Mesenteric fat pad (tissue), 1 donor: Measurements from ENCODE around the gene A4GALT. TPM values are rescaled to one million over a fixed set of nuclear protein-coding genes. Genes with fewer than 3 reads are reported as not detected.
"Not testable (repeated sequence)": the region's sequence is repeated elsewhere in the genome, so short reads cannot be mapped to it uniquely, and the experiment has no call there.

Experiments used
- DNase-seq: peaks from one replicate; pipeline ENCODE4 v3.0.0-alpha.2; 2020; ENCODE audit warnings: low spot score
- total RNA-seq: library from RNA; stranded (reverse); fragmentation: NEBNext Ultra II Directional; extraction: Animal tissue kit (Norgen Biotek cat#: 25700); gene quantifications from one replicate; pipeline ENCODE4 v1.2.1, GENCODE V29; 2021
- donor health status: DM: yes; HTN: yes; CAD: no.

Gene A4GALT
- total RNA-seq, 1 donor from 2014 or later: 42.1 TPM

DNA sequence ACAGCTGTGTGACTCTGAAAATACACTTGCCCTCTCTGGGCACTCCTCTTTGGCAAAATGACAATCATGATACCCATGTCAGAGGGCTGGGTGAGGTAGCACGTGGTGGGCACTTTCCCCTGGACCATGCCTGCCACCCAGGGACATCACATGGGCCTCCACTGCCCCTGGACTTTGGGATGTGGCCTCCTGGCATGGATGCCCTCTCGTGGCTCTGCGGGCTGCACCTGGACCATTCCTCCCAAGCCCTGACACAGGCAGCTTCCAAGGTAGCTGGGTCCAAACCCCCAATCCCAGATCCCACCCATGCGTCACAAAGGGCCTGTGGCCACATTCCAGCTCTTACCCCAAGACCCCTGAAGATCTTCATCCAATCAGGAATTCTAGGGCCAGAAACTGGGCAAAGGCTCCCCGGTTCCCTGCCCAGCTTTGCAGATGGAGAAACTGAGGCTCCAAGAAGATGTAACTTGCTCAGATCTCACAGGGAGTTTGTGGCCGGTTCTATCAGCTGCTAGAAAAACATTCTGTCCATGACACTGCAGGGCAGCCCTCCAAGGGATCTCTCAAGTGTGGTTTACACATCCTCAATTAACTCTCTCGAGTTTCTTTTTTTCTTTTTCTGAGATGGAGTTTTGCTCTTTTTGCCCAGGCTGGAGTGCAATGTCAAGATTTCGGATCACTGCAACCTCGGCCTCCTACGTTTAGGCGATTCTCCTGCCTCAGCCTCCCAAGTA is 36.0 kb downstream of the A4GALT start:
- DNase-seq: no peak

DNA sequence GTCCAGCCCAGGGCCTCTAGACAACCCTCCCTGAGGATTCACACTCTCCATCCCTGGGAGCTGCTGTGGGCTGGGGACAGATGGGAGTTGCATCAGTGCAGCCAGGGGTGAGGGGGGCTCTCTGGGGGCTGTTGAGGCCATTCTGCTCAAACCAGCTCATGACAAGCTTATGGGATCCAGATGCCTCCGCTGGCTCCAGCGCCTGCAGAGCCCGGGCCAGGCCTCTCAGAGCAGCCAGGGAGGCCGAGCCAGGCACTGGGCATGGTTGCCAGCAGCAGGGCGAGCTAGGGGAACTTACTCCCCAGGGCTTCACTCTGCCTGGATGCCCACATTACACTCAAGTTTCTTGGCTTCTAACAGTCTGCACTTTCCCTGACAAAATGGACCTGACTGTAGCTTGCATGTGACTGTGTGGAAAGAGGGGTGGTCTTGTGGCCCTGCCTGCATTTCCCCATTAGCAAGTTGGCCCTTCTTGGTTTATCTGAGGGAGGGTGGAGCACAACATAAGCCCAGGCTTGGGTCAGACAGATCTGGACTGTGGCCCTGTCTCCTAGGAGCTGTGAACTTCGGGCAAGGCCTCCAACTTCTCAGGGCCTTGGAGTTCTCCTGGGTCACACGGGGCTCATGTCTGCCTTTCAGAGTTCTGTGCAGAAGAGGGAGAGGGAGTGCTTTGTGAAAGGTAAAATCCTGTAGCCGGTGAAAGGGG is 36.9 kb downstream of the A4GALT start:
- DNase-seq: no peak

DNA sequence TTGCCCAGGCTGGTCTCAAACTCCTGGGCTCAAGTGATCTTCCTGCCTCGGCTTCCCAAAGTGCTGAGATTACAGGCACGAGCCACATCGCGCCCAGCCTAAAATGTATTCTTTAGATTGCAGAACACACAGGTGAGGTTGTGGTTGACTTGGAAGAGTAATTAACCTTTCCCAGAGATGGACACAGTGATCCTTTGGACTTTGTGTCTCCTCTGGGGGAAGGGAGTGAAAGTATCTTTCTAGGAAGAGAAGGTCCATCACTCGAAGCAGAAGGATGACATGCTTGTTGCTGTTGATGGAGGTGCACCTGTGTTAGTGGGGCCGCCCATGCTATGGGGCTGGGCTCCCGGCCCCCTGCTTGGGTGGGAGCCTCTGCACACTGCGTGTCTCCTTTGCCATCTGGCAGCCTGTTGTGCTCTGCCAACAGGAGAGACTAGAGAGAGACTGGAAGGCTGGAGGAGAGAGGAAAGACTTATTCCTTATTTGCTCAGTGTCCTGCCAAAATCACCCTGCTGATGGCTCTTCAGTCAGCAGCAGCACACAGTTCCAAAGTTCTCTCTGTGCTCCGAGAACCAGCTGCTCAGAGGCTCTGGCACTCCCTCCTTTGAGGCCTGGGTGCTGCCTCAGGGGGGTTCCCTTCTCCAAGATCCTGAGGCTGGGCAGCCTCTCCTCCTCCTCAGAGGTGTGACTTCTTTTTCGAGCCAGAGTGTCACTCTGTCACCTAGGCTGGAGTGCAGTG is 38.4 kb downstream of the A4GALT start:
- DNase-seq: no peak

DNA sequence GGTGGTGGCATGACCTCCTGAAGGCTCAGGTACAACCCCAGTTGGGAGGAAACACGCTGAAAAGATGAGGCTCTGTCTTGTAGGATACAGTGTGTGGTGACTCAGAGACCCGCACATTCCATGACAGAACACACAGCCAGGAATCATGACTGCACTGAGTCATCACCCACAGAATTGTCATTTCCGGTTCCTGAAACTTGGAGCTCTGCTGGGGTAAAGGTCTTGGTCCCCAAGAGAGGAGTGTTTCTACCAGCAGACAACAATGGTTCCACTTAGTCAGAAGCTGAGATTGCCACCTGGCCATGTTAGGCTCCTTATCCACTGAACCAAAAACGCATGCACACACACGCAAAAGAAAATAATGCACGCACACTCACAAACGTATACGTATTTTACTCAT is 40.0 kb downstream of the A4GALT start:
- DNase-seq: no peak

DNA sequence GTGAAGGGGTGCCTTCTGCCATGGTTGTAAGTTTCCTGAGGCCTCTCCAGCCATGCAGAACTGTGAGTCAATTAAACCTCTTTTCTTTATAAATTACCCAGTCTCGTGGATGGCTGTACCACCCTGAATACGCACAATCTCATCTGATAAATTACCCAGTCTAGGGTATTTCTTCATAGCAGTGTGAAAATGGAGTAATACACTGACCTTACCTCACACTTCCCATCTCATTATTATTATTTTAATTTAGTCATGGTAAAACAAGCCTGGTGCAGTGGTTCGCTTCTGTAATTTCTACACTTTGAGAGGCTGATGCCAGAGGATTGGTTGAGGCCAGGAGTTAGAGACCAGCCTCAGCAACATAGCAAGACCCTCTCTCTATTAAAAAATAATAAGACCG is 41.0 kb downstream of the A4GALT start:
- no peak for DNase-seq

DNA sequence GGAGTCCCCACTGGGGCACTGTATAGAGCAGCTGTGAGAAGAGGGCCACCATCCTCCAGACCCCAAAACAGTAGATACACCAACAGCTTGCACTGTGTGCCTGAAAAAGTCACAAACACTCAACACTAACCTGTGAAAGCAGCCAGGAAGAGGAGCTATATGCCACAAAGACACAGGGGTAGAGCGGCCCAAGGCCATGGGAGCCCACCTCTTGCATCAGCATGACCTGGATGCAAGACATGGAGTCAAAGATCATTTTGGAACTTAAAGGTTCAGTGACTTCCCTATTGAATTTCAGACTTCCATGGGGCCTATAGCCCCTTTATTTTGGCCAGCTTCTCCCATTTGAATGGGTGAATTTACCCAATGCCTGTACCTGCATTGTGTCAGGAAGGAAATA is 41.8 kb downstream of the A4GALT start:
- DNase-seq: no peak

DNA sequence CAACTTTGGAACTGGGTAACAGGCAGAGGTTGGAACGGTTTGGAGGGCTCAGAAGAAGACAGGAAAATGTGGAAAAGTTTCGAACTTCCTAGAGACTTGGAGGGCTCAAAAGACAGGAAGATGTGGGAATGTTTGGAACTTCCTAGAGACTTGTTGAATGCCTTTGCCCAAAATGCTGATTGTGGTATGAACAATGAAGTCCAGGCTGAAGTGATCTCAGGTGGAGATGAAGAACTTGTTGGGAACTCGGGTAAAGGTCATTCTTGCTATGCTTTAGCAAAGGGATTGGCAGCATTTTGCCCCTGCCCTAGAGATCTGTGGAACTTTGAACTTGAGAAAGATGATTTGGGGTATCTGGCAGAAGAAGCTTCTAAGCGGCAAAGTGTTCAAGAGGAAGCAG is 42.7 kb downstream of the A4GALT start:
- not testable (repeated sequence) for DNase-seq

DNA sequence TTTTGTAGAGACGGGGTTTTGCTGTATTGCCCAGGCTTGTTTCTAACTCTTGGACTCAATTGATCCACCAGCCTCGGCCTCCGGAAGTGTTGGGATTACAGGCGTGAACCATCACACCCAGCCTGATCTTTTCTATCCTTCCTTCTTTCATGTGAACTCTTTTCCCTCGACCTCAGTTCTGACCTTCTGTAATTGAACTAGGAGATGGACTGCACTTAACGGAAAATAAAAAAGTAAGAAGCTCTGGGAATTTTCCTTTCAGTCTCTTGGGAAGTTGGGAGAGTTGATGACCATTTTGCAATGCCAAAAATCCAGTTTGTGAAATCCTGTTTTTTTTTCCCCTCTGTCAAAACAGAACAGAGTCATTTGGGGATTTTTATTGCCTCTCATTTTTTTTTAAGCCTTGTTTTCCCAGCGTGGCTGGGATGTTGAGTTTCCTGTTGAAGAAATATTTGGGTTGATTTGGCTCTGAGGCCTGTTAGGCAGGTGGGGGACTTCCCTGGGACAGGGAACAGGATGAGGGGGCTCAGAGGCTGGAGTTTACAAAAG is 44.5 kb downstream of the A4GALT start:
- DNase-seq: no peak

DNA sequence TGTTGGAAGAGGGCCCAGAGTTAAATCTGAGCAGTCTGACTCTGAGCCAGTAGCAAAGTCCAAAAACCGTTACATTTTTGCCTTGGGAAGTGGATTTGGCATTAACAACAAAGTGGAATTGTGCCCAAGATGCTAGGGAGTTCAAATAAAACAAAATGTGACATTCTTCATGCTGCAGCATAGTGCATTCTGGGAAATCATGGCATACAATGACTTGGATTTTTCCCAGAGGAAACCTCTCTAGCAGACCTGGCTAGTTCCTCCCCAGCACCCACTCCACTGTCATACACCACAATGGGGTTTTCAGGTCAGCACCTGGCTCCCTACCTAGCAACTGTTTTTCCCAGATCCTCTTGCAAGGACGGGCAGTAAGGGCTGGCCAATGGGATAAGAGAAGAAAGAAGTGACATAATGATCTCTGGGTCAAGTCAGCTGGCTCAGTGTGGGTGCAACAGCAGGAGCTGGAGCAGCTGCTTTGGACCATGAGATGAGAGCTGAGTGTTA is 46.7 kb downstream of the A4GALT start:
- no peak for DNase-seq

DNA sequence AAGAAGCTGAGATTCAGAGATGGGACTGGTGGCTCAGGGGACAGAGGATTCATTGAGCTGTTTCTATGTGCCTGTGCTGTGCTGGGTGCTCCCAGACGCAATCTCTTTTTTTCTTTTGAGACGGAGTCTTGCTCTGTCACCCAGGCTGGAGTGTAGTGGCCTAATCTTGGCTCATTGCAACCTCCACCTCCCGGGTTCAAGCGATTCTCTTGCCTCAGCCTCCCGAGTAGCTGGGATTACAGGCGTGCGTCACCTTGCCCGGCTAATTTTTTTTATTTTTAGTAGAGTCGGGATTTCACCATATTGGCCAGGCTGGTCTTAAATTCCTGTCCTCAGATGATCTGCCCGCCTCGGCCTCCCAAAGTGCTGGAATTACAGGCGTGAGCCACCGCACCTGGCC is 47.6 kb downstream of the A4GALT start:
- DNase-seq: not testable (repeated sequence)

DNA sequence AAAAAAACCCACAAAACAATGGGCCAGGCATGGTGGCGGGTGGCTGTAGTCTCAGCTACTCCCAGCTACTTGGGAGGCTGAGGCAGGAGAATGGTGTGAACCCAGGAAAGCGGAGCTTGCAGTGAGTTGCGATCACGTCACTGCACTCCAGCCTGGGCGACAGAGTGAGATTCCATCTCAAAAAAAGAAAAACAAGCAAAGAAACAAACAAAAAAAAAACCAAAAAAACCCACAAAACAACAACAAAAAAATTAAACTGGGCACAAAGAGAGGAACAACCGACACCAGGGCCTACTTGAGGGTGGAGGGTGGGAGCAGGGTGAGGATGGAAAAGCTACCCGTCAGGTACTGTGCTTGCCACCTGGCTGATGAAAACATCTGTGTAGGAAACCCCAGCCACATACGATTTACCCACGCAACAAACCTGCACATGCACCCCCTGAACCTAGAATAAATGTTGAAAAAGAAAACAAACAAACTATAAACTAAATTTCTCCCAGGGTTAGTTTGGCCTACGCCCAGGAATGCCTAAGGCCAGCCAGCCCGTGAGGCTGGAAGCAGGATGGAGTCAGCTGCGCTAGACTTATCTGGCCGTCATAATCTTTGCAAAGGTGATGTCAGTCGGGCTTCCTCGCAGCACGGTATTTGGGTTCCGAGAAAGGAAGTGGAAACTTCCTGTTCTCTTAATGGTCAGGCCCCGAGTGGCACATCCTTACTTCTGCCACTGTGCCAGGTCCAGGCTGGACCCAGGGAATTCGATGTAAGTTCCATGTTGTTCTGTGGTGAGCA is 49.6 kb downstream of the A4GALT start:
- no peak for DNase-seq

DNA sequence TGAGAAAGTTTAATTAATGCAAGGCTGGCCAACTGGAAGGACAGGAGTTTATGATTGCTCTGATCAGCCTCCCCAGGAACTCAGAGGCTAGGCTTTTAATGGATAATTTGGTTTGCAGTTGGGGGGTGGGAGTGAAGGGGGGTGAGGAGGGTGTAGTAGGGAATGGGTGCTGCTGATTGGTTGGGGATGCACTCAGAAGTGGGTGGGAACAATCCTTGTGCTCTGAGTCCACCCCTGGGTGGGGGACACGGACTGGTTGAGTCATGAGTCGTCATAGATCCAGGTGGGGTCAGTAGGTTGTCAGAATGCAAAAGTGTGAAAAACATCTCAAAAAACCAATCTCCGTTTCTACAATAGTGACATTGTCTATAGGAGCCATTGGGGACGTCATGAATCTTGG is 50.6 kb downstream of the A4GALT start:
- no peak for DNase-seq

DNA sequence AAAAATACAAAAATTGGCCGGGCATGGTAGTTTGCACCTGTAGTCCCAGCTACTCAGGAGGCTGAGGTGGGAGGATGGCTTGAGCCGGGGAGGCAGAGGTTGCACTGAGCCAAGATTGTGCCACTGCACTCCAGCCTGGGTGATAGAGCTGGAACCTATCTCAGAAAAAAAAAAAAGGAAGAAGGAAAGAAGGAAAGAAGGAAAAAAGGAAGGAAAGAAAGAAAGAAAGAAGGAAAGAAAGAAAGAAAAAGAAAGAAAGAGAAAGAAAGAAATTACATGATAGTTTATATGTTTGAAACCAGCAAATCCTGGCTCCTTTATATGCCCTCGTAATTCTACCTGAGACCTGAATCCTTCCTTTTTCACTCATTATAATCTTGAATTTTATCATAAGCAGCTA is 54.3 kb downstream of the A4GALT start:
- not testable (repeated sequence) for DNase-seq

DNA sequence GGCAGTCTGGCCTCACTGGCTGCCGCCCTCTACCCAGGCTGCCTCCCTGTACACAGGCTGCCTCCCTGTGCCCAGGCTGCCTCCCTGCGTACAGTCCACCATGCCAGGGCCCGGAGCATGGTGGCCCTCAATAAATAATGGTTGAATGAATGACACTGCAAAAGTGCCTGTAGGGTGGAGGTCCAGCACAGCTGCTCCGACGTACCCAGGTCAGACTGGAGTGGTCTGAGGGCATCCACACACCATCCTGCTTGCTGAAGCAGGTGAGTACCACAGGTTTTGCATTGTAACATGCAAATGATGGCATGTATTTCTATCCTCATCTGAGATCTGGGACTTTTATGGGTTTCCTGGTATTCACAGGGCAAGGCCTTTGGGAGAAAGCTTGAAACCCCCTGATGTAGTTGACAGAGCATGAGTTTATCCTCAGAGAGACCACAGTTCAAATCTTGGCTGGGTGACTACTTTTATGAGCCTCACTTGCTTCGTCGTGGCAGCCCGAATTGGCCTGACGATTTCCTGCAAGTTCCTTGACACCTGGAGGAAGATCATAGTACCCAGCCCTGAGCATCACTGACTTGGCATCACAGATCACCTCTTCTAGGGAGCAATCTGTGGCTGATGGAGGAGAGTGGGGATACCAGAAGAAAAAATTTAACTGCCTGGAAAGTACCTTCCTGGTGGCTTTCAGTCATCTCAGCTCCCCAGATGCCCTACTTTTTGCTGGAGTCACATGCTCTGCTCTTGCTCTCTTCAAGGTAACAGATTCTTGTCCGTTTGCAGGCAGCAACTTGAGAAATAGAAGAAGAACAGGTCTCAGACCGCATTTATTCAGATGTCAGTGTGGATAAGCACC is 55.5 kb downstream of the A4GALT start:
- DNase-seq: no peak

DNA sequence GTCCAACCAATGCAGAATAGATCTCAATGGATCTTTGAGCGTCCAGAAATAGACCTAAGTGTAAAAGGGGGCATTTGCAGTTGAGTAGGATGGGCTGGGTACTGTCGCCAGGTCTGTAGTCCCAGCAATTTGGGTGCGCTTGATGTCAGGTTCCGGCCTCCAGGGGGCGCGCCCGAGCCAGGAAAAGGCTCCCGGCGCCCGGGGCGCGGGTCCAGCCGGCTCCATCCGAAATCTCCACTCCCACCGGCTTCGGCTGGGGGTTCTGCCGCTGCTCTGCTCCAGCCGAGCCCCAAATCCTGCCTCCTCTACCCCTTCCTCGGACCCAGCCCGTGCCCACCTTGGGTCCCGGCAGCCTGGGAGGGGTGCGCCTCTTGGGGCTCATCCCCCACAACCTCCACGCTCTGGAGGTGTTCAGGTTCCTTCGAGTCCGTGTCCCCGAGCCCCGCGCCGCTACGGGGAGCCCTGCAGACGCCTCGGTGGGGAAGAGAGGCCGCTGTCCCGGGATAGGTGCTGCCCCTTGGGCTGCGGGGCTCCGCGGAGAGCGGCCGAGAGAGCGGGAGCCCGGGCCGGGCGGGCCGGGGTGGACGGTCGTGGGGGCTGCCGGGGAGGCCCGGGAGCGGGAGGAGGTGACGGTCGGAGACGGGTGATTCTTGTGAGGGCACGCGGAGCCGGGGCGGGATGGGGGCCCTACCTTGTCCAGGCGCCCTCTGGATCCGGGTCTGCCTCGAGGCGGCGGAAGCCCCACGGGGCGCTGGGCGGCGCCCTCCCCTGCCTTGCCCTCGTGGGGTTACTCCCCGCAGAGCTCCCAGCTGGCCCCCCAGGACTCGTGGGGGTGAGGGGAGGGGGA is 58.5 kb downstream of the A4GALT start:
- peak; percentile 94 for DNase-seq

DNA sequence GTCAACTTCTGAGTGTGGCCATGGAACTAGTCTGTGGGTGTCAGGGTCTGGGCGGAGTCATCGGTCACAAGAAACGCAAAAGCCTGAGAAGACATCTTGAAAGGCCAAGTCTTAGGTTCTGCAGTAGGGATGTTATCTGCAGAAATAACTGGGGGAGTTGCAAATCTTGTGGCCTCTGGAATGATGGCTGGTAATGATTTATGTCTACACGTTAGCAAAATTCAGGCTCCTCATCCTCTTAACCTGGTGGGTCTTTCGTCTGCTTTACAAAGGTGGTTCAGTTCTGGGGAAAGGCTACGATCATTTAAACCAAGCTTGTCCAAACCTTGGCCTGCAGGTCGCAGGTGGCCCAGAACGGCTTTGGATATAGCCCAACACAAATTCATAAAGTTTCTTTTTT is 64.1 kb downstream of the A4GALT start:
- DNase-seq: no peak

DNA sequence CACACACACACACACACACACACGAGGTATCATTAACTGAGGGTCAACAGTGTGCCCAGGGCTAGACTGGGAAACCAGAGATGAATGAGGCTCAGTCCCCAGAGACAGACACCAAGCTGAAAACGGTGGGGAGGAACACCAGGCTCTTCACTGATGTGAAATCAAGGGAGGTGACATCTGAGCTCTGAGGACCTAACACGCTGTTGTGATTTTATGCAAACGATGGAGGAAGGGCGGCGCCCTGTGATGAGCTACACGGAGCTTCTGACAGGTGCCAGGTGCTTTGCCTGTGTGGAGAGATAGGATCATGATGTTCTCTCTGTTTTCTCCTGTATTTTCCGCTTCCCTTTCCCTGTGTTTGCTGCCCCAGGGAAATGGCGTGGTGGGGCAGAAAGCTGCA is 65.0 kb downstream of the A4GALT start:
- DNase-seq: no peak

DNA sequence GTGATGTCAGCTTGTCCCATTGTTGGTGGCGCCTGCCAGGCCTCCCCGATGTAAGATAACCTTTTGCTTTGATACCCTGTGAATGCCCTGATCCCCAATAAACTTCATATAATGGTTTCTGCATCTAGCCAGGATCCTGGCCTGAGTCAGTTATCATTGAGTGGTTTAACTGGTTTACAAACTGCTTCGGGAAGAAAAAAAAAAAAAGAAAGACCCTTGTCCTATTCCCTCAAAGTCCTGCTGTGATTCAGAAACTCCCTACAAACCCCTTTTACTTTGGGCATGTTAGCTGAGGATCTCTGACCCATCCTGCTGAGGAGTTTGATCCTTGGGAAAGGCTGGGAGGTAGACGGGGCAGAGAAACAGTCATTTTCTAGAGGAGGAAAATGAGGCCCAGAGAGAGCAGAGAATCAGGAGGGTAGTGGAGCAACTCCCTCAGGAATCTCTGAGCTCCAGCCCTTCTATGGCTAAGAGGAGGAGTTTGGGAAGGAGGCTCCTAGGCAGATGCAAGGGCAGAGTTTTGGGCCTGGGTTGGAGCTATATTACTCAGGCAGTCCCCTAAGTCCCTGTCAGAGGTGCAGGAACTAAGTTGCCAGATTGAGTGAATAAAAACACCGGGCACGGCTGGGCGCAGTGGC is 66.1 kb downstream of the A4GALT start:
- no peak for DNase-seq

DNA sequence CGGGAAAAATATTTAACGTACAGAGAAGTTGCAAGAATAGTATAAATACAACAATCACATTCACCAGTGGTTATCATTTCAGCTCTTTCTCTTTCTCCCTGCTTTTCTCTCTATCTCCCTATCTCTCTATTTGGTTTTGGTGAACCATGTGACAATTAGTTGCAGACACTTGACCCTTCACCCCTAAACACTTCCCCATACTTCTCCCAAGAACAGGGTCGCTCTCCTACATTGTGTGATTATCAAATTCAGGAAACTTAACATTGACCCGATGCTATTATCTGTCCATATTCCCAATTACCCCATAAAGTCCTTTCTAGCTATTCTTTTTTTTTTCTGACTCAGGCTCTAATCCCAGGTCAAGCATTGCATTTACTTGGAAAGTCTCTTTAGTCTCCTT is 66.7 kb downstream of the A4GALT start:
- no peak for DNase-seq
